B cell (primary cell): Measurements from ENCODE around the gene LGALS9C.
"Not testable (repeated sequence)": the region's sequence is repeated elsewhere in the genome, so short reads cannot be mapped to it uniquely, and the experiment has no call there.

Experiments
- CTCF ChIP-seq: fragments of 200-600 bp; IDR thresholded peaks from one replicate; pipeline ENCODE4 v1.8.0; 2022; ENCODE audit warnings: antibody characterized with exemption, mild to moderate bottlenecking
- EZH2 ChIP-seq: IDR thresholded peaks from 2 replicates; pipeline ENCODE4 v1.6.1; 2012; ENCODE audit warnings: borderline replicate concordance, low read depth, mild to moderate bottlenecking, moderate library complexity, low read length; ENCODE audit not compliant: insufficient read depth, poor library complexity, severe bottlenecking

GRCh38 chr17:18439465-18439870, 37.1 kb upstream of the LGALS9C start:
- TF ChIP-seq EZH2, CTCF: not testable (repeated sequence)
